Measurements from ENCODE around the gene FAM229A. TPM values are rescaled to one million over a fixed set of nuclear protein-coding genes. Genes with fewer than 3 reads are reported as not detected.
A peak's percentile ranks its signal among the peaks of the same experiment; 100 is the strongest.

The FAM229A gene
- total RNA-seq, 1 donor from 2014 or later = 4.4 TPM

- H3K27me3 Mint-ChIP-seq = no peaks in the 10 kb centered on the region
- H3K4me3 Mint-ChIP-seq = no peak overlapping the region
- peaks cover 37% of the 10 kb centered on the region for H3K36me3 Mint-ChIP-seq (ENCODE audit: low read depth)
- DNase-seq = no peak
- H3K27ac Mint-ChIP-seq = no peak overlapping the region
- H3K9me3 Mint-ChIP-seq = no peaks in the 10 kb centered on the region
- H3K4me1 Mint-ChIP-seq = peaks cover 32% of the 10 kb centered on the region
- intact Hi-C loops (cut with micrococcal nuclease) = no loop called here
Measured at GRCh38 chr1:32318127-32318869, 44.0 kb downstream of the FAM229A start.

- peaks cover 22% of the 10 kb centered on the region for H3K4me1 Mint-ChIP-seq
- peak overlapping the region; percentile 5 for H3K27ac Mint-ChIP-seq
Measured at GRCh38 chr1:32316903-32317277, 45.4 kb downstream of the FAM229A start.

GRCh38 chr1:32311709-32312393 is 50.4 kb downstream of the FAM229A start:
- no peak overlapping the region for H3K4me3 Mint-ChIP-seq
- peak overlapping the region; percentile 52 for H3K27ac Mint-ChIP-seq
- no peaks in the 10 kb centered on the region for H3K27me3 Mint-ChIP-seq
- no peak for DNase-seq
- peaks cover 42% of the 10 kb centered on the region for H3K4me1 Mint-ChIP-seq
- peaks cover 26% of the 10 kb centered on the region for H3K36me3 Mint-ChIP-seq (ENCODE audit: low read depth)
- intact Hi-C loops (cut with micrococcal nuclease) = no loop called here
- no peaks in the 10 kb centered on the region for H3K9me3 Mint-ChIP-seq

More at GRCh38 chr1:32316903-32317277, 45.4 kb downstream of the FAM229A start:
- H3K36me3 Mint-ChIP-seq (ENCODE audit: low read depth) = peaks cover 35% of the 10 kb centered on the region
- DNase-seq = no peak
- no peaks in the 10 kb centered on the region for H3K27me3 Mint-ChIP-seq
- no peak overlapping the region for H3K4me3 Mint-ChIP-seq
- intact Hi-C loops (cut with micrococcal nuclease) = no loop called here
- no peaks in the 10 kb centered on the region for H3K9me3 Mint-ChIP-seq

Other genes starting within 250 kb of the FAM229A start
- 105 and 106 TPM in 2 replicates for gene TXLNA, start 182.8 kb downstream of the FAM229A start, total RNA-seq
- gene CCDC28B, start 161.9 kb downstream of the FAM229A start, total RNA-seq = 37.1 and 38.1 TPM in 2 replicates
- 6.1 and 6.4 TPM in 2 replicates for gene IQCC, start 156.8 kb downstream of the FAM229A start, total RNA-seq
- gene DCDC2B, start 153.4 kb downstream of the FAM229A start, total RNA-seq = 0.12 TPM in 1 of 2 replicates, not detected in the other
- 10.6 and 10.9 TPM in 2 replicates for gene TMEM234, start 140.1 kb downstream of the FAM229A start, total RNA-seq
- gene EIF3I, start 140.1 kb downstream of the FAM229A start, total RNA-seq = 304 and 341 TPM in 2 replicates
- gene FAM167B, start 115.3 kb downstream of the FAM229A start, total RNA-seq = 0.23 and 0.57 TPM in 2 replicates
- 240 and 248 TPM in 2 replicates for gene LCK, start 111.2 kb downstream of the FAM229A start, total RNA-seq
- 181 and 184 TPM in 2 replicates for gene HDAC1, start 70.4 kb downstream of the FAM229A start, total RNA-seq
- 34.8 and 36.6 TPM in 2 replicates for gene MARCKSL1, start 26.3 kb downstream of the FAM229A start, total RNA-seq
- gene TSSK3, start 54 bp upstream of the FAM229A start, total RNA-seq = 1.0 and 2.3 TPM in 2 replicates
- 44.8 and 49.5 TPM in 2 replicates for gene BSDC1, start 32.0 kb upstream of the FAM229A start, total RNA-seq
- gene ZBTB8B, start 102.6 kb upstream of the FAM229A start, total RNA-seq = not detected in 2 replicates
- 0.19 and 0.62 TPM in 2 replicates for gene ZBTB8A, start 176.9 kb upstream of the FAM229A start, total RNA-seq

All from activated CD4-positive, alpha-beta T cell treated with anti-CD3 and anti-CD28 coated beads, Interleukin-2, amount 10 ng/mL, durations not matched to agents 24 days and 14 days (primary cell).